K562 (cell line): Measurements from ENCODE around the gene ADSS1. TPM values are rescaled to one million over a fixed set of nuclear protein-coding genes. Genes with fewer than 3 reads are reported as not detected.
A peak's percentile ranks its signal among the peaks of the same experiment; 100 is the strongest.

Experiments used
- ATAC-seq: fragments of 200-7000 bp; cut with Tn5 transposase; 3 replicates; pipeline ENCODE4 v1.9.1; 2020; ENCODE audit warnings: moderate library complexity
- BruUV-seq: library from RNA; stranded (reverse); fragments of 400-500 nt; replicated peaks from 2 replicates; lab custom pipeline; 2021; lab: Mats Ljungman, UMichigan
- CTCF ChIA-PET: fragments of 300-600 bp; formaldehyde crosslinking; extraction: SDS; loops from one replicate; lab custom pipeline; 2021; ENCODE audit warnings: low intra/inter-chr PET ratio; lab: Yijun Ruan, JAX
- POLR2A ChIA-PET: fragments of 300-600, 350-650 bp; sonication (Branson Sonifier 250); formaldehyde crosslinking; extraction: SDS; loops from one replicate; lab custom pipeline; 2021; ENCODE audit warnings: antibody characterized with exemption, inconsistent platforms; lab: Yijun Ruan, JAX
- DNase-seq, 4 experiments: peaks; one replicate each; pipeline versions ENCODE4 v3.0.0 to v3.0.0-alpha.2; 2011 to 2018; ENCODE audit warnings: low spot score in 3 of 4, mixed read lengths in 3 of 4; ENCODE audit errors: extremely low read depth in 1 of 4
- FAIRE-seq: peaks from 2 replicates; lab custom pipeline; 2011; peaks lifted over from hg19 to GRCh38; lab: Jason Lieb, UNC
- H2AFZ ChIP-seq: 2 replicates; pipeline ENCODE4 v1.6.0; 2011; ENCODE audit warnings: low read depth, low read length, control low read depth, inconsistent platforms
- H3K27ac ChIP-seq: fragments of 200-600 bp; 3 replicates; pipeline ENCODE4 v1.8.0; 2011; ENCODE audit warnings: low read depth, mild to moderate bottlenecking, control low read depth, inconsistent platforms, low read length, moderate library complexity, mixed read lengths; ENCODE audit errors: extremely low read depth
- H3K27me3 ChIP-seq, 2 experiments: fragments of 300-600 bp in 1 of 2; 2 replicates in 1 of 2; 3 replicates in 1 of 2; pipeline versions ENCODE4 v1.6.0 to v1.8.0; 2011; ENCODE audit warnings: inconsistent platforms in 2 of 2, low read length in 2 of 2, mild to moderate bottlenecking in 1 of 2, mixed read lengths in 1 of 2, moderate library complexity in 1 of 2; ENCODE audit not compliant: control insufficient read depth in 2 of 2, insufficient read depth in 2 of 2
- H3K36me3 ChIP-seq: fragments of 300-600 bp; 3 replicates; pipeline ENCODE4 v1.8.0; 2011; ENCODE audit warnings: mild to moderate bottlenecking, low read length, inconsistent platforms; ENCODE audit not compliant: control insufficient read depth, insufficient read depth
- H3K4me1 ChIP-seq, 2 experiments: fragments of 200-600 bp in 1 of 2; replicated peaks in 1 of 2; 2 replicates in 1 of 2; 3 replicates in 1 of 2; pipeline versions ENCODE4 v1.5.1 to v1.8.0; 2011; ENCODE audit warnings: inconsistent platforms in 2 of 2, low read length in 2 of 2, mild to moderate bottlenecking in 1 of 2, mixed read lengths in 1 of 2, moderate library complexity in 1 of 2; ENCODE audit not compliant: control insufficient read depth in 2 of 2, insufficient read depth in 2 of 2
- H3K4me2 ChIP-seq: 2 replicates; pipeline ENCODE4 v1.6.1; 2011; ENCODE audit warnings: low read length, control low read depth, inconsistent platforms, mixed read lengths; ENCODE audit not compliant: insufficient read depth
- H3K4me3 ChIP-seq: fragments of 200-600 bp; sonication (generic), shearing (Covaris generic); 2 replicates; pipeline ENCODE4 v1.5.1; 2016; ENCODE audit warnings: control low read depth, inconsistent platforms
- H3K79me2 ChIP-seq: fragments of 200-600 bp; 3 replicates; pipeline ENCODE4 v1.8.0; 2011; ENCODE audit warnings: low read length, inconsistent platforms; ENCODE audit not compliant: control insufficient read depth, insufficient read depth
- H3K9ac ChIP-seq, 2 experiments: 2 replicates each; pipeline versions ENCODE4 v1.6.0 to v1.6.1; 2011; ENCODE audit warnings: low read depth in 2 of 2, low read length in 2 of 2, control low read depth in 1 of 2, inconsistent platforms in 1 of 2, mild to moderate bottlenecking in 1 of 2, mixed read lengths in 1 of 2; ENCODE audit not compliant: insufficient read depth in 1 of 2
- H3K9me1 ChIP-seq: one replicate; pipeline ENCODE4 v1.6.0; 2011; ENCODE audit warnings: inconsistent platforms, mild to moderate bottlenecking, low read length, moderate library complexity; ENCODE audit not compliant: control insufficient read depth, insufficient read depth
- H3K9me3 ChIP-seq: replicated peaks from 2 replicates; pipeline ENCODE4 v1.5.1; 2011; ENCODE audit warnings: low read depth, low read length, inconsistent platforms; ENCODE audit not compliant: control insufficient read depth, insufficient read depth
- H4K20me1 ChIP-seq: replicated peaks from 2 replicates; pipeline ENCODE4 v1.6.1; 2011; ENCODE audit warnings: low read length, inconsistent platforms, mixed read lengths; ENCODE audit not compliant: control insufficient read depth, insufficient read depth
- ATF1 ChIP-seq, 2 experiments: fragments of 450-650 bp in 1 of 2; IDR thresholded peaks; 2 replicates each; pipeline ENCODE4 v1.6.1; 2016; ENCODE audit warnings: missing compliant biosample characterization in 1 of 2, missing genetic modification characterization in 1 of 2
- BMI1 ChIP-seq: fragments of 150-350 bp; IDR thresholded peaks from 2 replicates; pipeline ENCODE4 v1.6.1; 2014; ENCODE audit warnings: low read length
- DIDO1 ChIP-seq: fragments of 450-650 bp; IDR thresholded peaks from 2 replicates; pipeline ENCODE4 v1.6.1; 2016; ENCODE audit warnings: low read depth, missing biosample characterization, missing genetic modification characterization
- ETV6 ChIP-seq, 3 experiments: fragments of 150-350 bp in 1 of 3; sonication (generic) in 1 of 3; formaldehyde crosslinking in 1 of 3; IDR thresholded peaks; 2 replicates each; pipeline versions ENCODE4 v1.6.1 to v1.8.0; 2014 to 2022; ENCODE audit warnings: borderline replicate concordance in 2 of 3, low read depth in 2 of 3, antibody characterized with exemption in 1 of 3, low read length in 1 of 3, mild to moderate bottlenecking in 1 of 3, missing genetic modification reagents in 1 of 3
- L3MBTL2 ChIP-seq: fragments of 450-650 bp; IDR thresholded peaks from 2 replicates; pipeline ENCODE4 v1.6.1; 2016; ENCODE audit warnings: mild to moderate bottlenecking, moderate library complexity
- MAZ ChIP-seq, 2 experiments: fragments of 450-650 bp in 1 of 2; sonication (generic) in 1 of 2; formaldehyde crosslinking; IDR thresholded peaks in 1 of 2; conservative IDR thresholded peaks in 1 of 2; 2 replicates each; pipeline versions ENCODE4 v1.4.0 to v1.5.0; 2020; ENCODE audit warnings: mild to moderate bottlenecking in 1 of 2, missing genetic modification reagents in 1 of 2
- MCM2 ChIP-seq: fragments of 450-650 bp; IDR thresholded peaks from 2 replicates; pipeline ENCODE4 v1.6.1; 2017; ENCODE audit warnings: low read depth, mild to moderate bottlenecking
- POLR2B ChIP-seq: fragments of 450-650 bp; IDR thresholded peaks from 2 replicates; pipeline ENCODE4 v1.6.1; 2018; ENCODE audit warnings: low read depth; ENCODE audit not compliant: partially characterized antibody
- PRDM10 ChIP-seq: fragments of 450-650 bp; IDR thresholded peaks from 2 replicates; pipeline ENCODE4 v1.6.1; 2018; ENCODE audit not compliant: partially characterized antibody
- RFX5 ChIP-seq: IDR thresholded peaks from 2 replicates; pipeline ENCODE4 v1.6.1; 2011; ENCODE audit warnings: low read depth, mild to moderate bottlenecking, improper control_type of control experiment, low read length
- SMAD1 ChIP-seq: fragments of 150-350 bp; IDR thresholded peaks from 2 replicates; pipeline ENCODE4 v1.6.1; 2014; ENCODE audit warnings: low read length, low read depth; ENCODE audit not compliant: partially characterized antibody
- TBP ChIP-seq: optimal IDR thresholded peaks from 2 replicates; pipeline ENCODE3; 2011; ENCODE audit warnings: low read depth, low read length, improper control_type of control experiment
- ZNF121 ChIP-seq: sonication (generic); formaldehyde crosslinking; conservative IDR thresholded peaks from 2 replicates; pipeline ENCODE4 v1.8.0; 2022; ENCODE audit warnings: missing genetic modification reagents
- ZNF232 ChIP-seq: sonication (generic); formaldehyde crosslinking; IDR thresholded peaks from 2 replicates; pipeline ENCODE4 v1.8.0; 2022; ENCODE audit warnings: mild to moderate bottlenecking, missing genetic modification reagents
- ZNF239 ChIP-seq: fragments of 250-450 bp; sonication (Bioruptor Pico); IDR thresholded peaks from 2 replicates; pipeline ENCODE4 v1.4.0; 2020; ENCODE audit warnings: mild to moderate bottlenecking
- ZNF395 ChIP-seq: fragments of 200-800 bp; sonication (Bioruptor generic); IDR thresholded peaks from 2 replicates; pipeline ENCODE4 v1.6.1; 2017; ENCODE audit warnings: missing genetic modification characterization, missing compliant biosample characterization
- ZNF57 ChIP-seq: fragments of 450-650 bp; formaldehyde crosslinking; IDR thresholded peaks from 2 replicates; pipeline ENCODE4 v1.4.0; 2020; ENCODE audit warnings: mild to moderate bottlenecking, moderate library complexity
- ZNF589 ChIP-seq: fragments of 200-800 bp; sonication (Bioruptor generic); IDR thresholded peaks from 2 replicates; pipeline ENCODE4 v1.6.1; 2016; ENCODE audit warnings: low read depth, missing genetic modification characterization, missing compliant biosample characterization
- ZNF79 ChIP-seq: fragments of 250-450 bp; sonication (Bioruptor Pico); IDR thresholded peaks from 2 replicates; pipeline ENCODE4 v1.4.0; 2020; ENCODE audit warnings: low read depth, mild to moderate bottlenecking, moderate library complexity
- WGBS: fragments of 100-300 bp; shearing (Covaris generic); methylation state at CpG from one replicate; pipeline ENCODE4 v1.1.6; 2016; ENCODE audit warnings: low coverage, mixed read lengths; ENCODE audit not compliant: insufficient coverage; ENCODE audit errors: missing lambda C conversion rate; 5-methylcytosine and 5-hydroxymethylcytosine counted together
- in situ Hi-C: fragments of 300-500 bp; cut with MboI; formaldehyde crosslinking; loops from 4 replicates; pipeline ENCODE4 v1.15.0; 2018; ENCODE audit warnings: inconsistent platforms, mixed read lengths
- intact Hi-C: fragments of 100-400 bp; cut with micrococcal nuclease; formaldehyde crosslinking; loops from 2 replicates; pipeline ENCODE4 v1.14.2; 2022
- polyA plus RNA-seq, 8 experiments: library from polyadenylated mRNA; depleted of rRNA in 4 of 8; stranded (reverse) in 5 of 8; unstranded in 3 of 8; fragments of >200 nt; fragmentation: Nextera tagmentation in 2 of 8; fragmentation: Illumina TruSeq in 1 of 8; extraction: Ambion mirVana in 2 of 8; extraction: Trizol in 1 of 8; gene quantifications; 2 replicates each; pipeline versions ENCODE4 v1.2.1 to v1.2.3, GENCODE V29; 2011 to 2014; ENCODE audit warnings: inconsistent platforms in 1 of 8, missing spikeins in 1 of 8
- total RNA-seq, 7 experiments: library from RNA; depleted of rRNA in 6 of 7; stranded (reverse); fragments of >200 nt in 6 of 7; fragmentation: Illumina TruSeq in 2 of 7; extraction: Trizol in 2 of 7; gene quantifications; 2 replicates each; pipeline versions ENCODE4 v1.2.1 to v1.2.3, GENCODE V29; 2011 to 2021; ENCODE audit warnings: low replicate concordance in 1 of 7

ADSS1 gene
- total and polyA plus RNA-seq, 9 of the 15 experiments (the other 6 are each of a cell fraction or from before 2014, with no cell fraction given) = 0.53 to 5.9 (median 3.9) TPM

GRCh38 chr14:104678346-104678745 is 45.7 kb upstream of the ADSS1 start:
- peak; percentile 60 for ATAC-seq
- H3K4me1 ChIP-seq = peaks cover 34 to 69% of the 10 kb centered on the region in 2 experiments
- peak overlapping the region; percentile 35 for H3K4me3 ChIP-seq
- peak overlapping the region; percentile 71 for H3K4me2 ChIP-seq
- no peaks in the 10 kb centered on the region for H3K36me3 ChIP-seq
- H3K79me2 ChIP-seq = no peaks in the 10 kb centered on the region
- H4K20me1 ChIP-seq = no peaks in the 10 kb centered on the region
- 25% methylated on average over 10 of the region's 13 CpGs for WGBS
- in situ Hi-C loops (no loop called here), intact Hi-C loops (no loop called here)
- H3K27ac ChIP-seq = peak overlapping the region; percentile 94
- POLR2A ChIA-PET = interaction anchor here (0.8 to 2.9 kb wide), 3 partner anchors 9 to 20 kb away, joined by 3 to 12 read pairs (median 3); no protein-coding TSS in a partner anchor
- no peaks in the 10 kb centered on the region for H3K27me3 ChIP-seq
- H3K9ac ChIP-seq = peak overlapping the region; percentile 81 to 91
- BruUV-seq = no TSS peak
- no peaks in the 10 kb centered on the region for H3K9me3 ChIP-seq
- peak; percentile 43 to 62 (median 58) for DNase-seq
- peak overlapping the region; percentile 91 for H2AFZ ChIP-seq
- CTCF ChIA-PET = no interaction called here
- no peak for FAIRE-seq
- no peaks in the 10 kb centered on the region for H3K9me1 ChIP-seq
- TF ChIP-seq ZNF232 (CRISPR knock-in tag) (no peak), ATF1 (CRISPR knock-in tag; IDR thresholded peaks at IDR 0.05) (no peak), ATF1 (tag; IDR thresholded peaks at IDR 0.05) (no peak), PRDM10 (peak; percentile 9), TBP (peak; percentile 1), MAZ (CRISPR knock-in tag; conservative IDR thresholded peaks at IDR 0.05 in 1 of 2, IDR thresholded peaks at IDR 0.05 in 1 of 2) (no peak), L3MBTL2 (no peak), ZNF57 (no peak), SMAD1 (no peak), RFX5 (no peak), ZNF589 (CRISPR knock-in tag) (peak; percentile 15; the same call in 1 of the 2 replicates), ETV6 (IDR thresholded peaks at IDR 0.05; ENCODE audit: borderline replicate concordance in 1 of 2, low read depth in 2 of 2, low read length in 1 of 2) (no peak), ETV6 (CRISPR knock-in tag; IDR thresholded peaks at IDR 0.05; ENCODE audit: borderline replicate concordance) (no peak), MCM2 (no peak), DIDO1 (no peak), ZNF395 (CRISPR knock-in tag) (0 out of 2 replicates have a peak, but pooled peaks have one; percentile 6), BMI1 (no peak), ZNF239 (CRISPR knock-in tag) (no peak), ZNF121 (CRISPR knock-in tag) (no peak), POLR2B (no peak), ZNF79 (no peak)
